Measurements from ENCODE around the gene KRTAP10-3.

GRCh38 chr21:44576025-44576420 lies 17.4 kb upstream of the KRTAP10-3 start:
- TF ChIP-seq, protein P1, sequence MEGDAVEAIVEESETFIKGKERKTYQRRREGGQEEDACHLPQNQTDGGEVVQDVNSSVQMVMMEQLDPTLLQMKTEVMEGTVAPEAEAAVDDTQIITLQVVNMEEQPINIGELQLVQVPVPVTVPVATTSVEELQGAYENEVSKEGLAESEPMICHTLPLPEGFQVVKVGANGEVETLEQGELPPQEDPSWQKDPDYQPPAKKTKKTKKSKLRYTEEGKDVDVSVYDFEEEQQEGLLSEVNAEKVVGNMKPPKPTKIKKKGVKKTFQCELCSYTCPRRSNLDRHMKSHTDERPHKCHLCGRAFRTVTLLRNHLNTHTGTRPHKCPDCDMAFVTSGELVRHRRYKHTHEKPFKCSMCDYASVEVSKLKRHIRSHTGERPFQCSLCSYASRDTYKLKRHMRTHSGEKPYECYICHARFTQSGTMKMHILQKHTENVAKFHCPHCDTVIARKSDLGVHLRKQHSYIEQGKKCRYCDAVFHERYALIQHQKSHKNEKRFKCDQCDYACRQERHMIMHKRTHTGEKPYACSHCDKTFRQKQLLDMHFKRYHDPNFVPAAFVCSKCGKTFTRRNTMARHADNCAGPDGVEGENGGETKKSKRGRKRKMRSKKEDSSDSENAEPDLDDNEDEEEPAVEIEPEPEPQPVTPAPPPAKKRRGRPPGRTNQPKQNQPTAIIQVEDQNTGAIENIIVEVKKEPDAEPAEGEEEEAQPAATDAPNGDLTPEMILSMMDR (IDR thresholded peaks at IDR 0.05 in 4 of 5, conservative IDR thresholded peaks at IDR 0.05 in 1 of 5): no peak
- no peak for TF ChIP-seq POLR2A (IDR thresholded peaks at IDR 0.05)

Measured in gastrocnemius medialis (tissue), 4 donors.